ENCODE measurements around the gene CUL4B.

GRCh38 chrX:120549483-120550452 is 11.0 kb downstream of the CUL4B start:
- TF ChIP-seq, protein P1, sequence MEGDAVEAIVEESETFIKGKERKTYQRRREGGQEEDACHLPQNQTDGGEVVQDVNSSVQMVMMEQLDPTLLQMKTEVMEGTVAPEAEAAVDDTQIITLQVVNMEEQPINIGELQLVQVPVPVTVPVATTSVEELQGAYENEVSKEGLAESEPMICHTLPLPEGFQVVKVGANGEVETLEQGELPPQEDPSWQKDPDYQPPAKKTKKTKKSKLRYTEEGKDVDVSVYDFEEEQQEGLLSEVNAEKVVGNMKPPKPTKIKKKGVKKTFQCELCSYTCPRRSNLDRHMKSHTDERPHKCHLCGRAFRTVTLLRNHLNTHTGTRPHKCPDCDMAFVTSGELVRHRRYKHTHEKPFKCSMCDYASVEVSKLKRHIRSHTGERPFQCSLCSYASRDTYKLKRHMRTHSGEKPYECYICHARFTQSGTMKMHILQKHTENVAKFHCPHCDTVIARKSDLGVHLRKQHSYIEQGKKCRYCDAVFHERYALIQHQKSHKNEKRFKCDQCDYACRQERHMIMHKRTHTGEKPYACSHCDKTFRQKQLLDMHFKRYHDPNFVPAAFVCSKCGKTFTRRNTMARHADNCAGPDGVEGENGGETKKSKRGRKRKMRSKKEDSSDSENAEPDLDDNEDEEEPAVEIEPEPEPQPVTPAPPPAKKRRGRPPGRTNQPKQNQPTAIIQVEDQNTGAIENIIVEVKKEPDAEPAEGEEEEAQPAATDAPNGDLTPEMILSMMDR (IDR thresholded peaks at IDR 0.05) = no peak
- no peak for TF ChIP-seq POLR2A (IDR thresholded peaks at IDR 0.05)
